K562 (cell line): ENCODE data around the gene CIAO3.

Experiments used
- ESRRA ChIP-seq: fragments of 450-650 bp; IDR thresholded peaks from 2 replicates; pipeline ENCODE4 v1.6.1; 2014; ENCODE audit warnings: low read depth, mild to moderate bottlenecking, moderate library complexity, borderline replicate concordance
- GTF2B ChIP-seq: IDR thresholded peaks from 2 replicates; pipeline ENCODE4 v1.6.1; 2011; ENCODE audit not compliant: insufficient read length; ENCODE audit errors: extremely low read depth
- MEF2A ChIP-seq: IDR thresholded peaks from 2 replicates; pipeline ENCODE4 v1.6.1; 2011; ENCODE audit warnings: low read depth, mild to moderate bottlenecking, low read length, moderate library complexity; ENCODE audit not compliant: control insufficient read depth
- POLR2AphosphoS5 ChIP-seq: IDR thresholded peaks from 2 replicates; pipeline ENCODE4 v1.6.1; 2011; ENCODE audit warnings: mild to moderate bottlenecking, low read depth, low read length, moderate library complexity; ENCODE audit not compliant: control insufficient read depth, insufficient read depth
- PRDM10 ChIP-seq: fragments of 450-650 bp; IDR thresholded peaks from 2 replicates; pipeline ENCODE4 v1.6.1; 2018; ENCODE audit not compliant: partially characterized antibody
- RCOR1 ChIP-seq, 2 experiments: IDR thresholded peaks; 2 replicates each; pipeline ENCODE4 v1.6.1; 2012; ENCODE audit warnings: low read depth in 2 of 2, low read length in 2 of 2, borderline replicate concordance in 1 of 2, improper control_type of control experiment in 1 of 2
- TAF1 ChIP-seq: IDR thresholded peaks from 2 replicates; pipeline ENCODE4 v1.6.1; 2011; ENCODE audit warnings: mild to moderate bottlenecking, low read length, moderate library complexity; ENCODE audit not compliant: insufficient read depth, control insufficient read depth, severe bottlenecking; ENCODE audit errors: extremely low read depth
- TCFL5 ChIP-seq: fragments of 250-450 bp; sonication (Bioruptor Pico); conservative IDR thresholded peaks from 2 replicates; pipeline ENCODE4 v1.6.1; 2021; ENCODE audit warnings: mild to moderate bottlenecking, moderate library complexity, matching md5 sums
- TEAD2 ChIP-seq: fragments of 450-650 bp; IDR thresholded peaks from 2 replicates; pipeline ENCODE4 v1.6.1; 2016; ENCODE audit warnings: missing genetic modification characterization, control low read depth, missing compliant biosample characterization
- ZBTB43 ChIP-seq: sonication (generic); formaldehyde crosslinking; IDR thresholded peaks from 2 replicates; pipeline ENCODE4 v1.8.0; 2023; ENCODE audit warnings: mild to moderate bottlenecking, missing genetic modification reagents
- ZNF639 ChIP-seq, 2 experiments: fragments of 200-800 bp in 1 of 2; sonication (Bioruptor generic) in 1 of 2; sonication (generic) in 1 of 2; formaldehyde crosslinking in 1 of 2; IDR thresholded peaks in 1 of 2; conservative IDR thresholded peaks in 1 of 2; 2 replicates each; pipeline versions ENCODE4 v1.5.0 to v1.6.1; 2016 to 2020; ENCODE audit warnings: missing compliant biosample characterization in 1 of 2, missing genetic modification characterization in 1 of 2, missing genetic modification reagents in 1 of 2
- ZNF668 ChIP-seq: fragments of 250-450 bp; sonication (Bioruptor Pico); IDR thresholded peaks from 2 replicates; pipeline ENCODE4 v1.8.0; 2022; ENCODE audit warnings: mild to moderate bottlenecking, inconsistent platforms

- TF ChIP-seq ZBTB43 (CRISPR knock-in tag) (no peak), ZNF668 (CRISPR knock-in tag) (no peak), TEAD2 (tag) (no peak), RCOR1 (IDR thresholded peaks at IDR 0.05; ENCODE audit: borderline replicate concordance in 1 of 2, low read depth in 2 of 2, low read length in 2 of 2) (peak in 1 of 2 experiments; percentile 9; a peak in 1 of 4 replicates), TAF1 (no peak), TCFL5 (CRISPR knock-in tag) (no peak), ESRRA (no peak), POLR2AphosphoS5 (peak; percentile 8; the same call in 1 of the 2 replicates), MEF2A (no peak), GTF2B (no peak), ZNF639 (CRISPR knock-in tag; conservative IDR thresholded peaks at IDR 0.05 in 1 of 2, IDR thresholded peaks at IDR 0.05 in 1 of 2) (no peak), PRDM10 (no peak)
These were observed 17.8 kb downstream of the CIAO3 start for GRCh38 chr16:722835-723633.
